Transverse colon (tissue), 4 donors: ENCODE results near the gene POU2F2. TPM values are rescaled to one million over a fixed set of nuclear protein-coding genes. Genes with fewer than 3 reads are reported as not detected.

Experiments
- DNase-seq: peaks from one replicate; pipeline ENCODE4 v3.0.0-alpha.2; 2019
- H3K27ac ChIP-seq, 4 donors: fragments of 200-600 bp; sonication (generic); 2 replicates each; pipeline ENCODE4 v1.5.1; 2016 to 2018; ENCODE audit warnings: inconsistent platforms in 4 of 4
- H3K27me3 ChIP-seq: fragments of 200-600 bp; sonication (generic); 2 replicates; pipeline ENCODE4 v1.5.1; 2017; ENCODE audit warnings: inconsistent platforms
- H3K36me3 ChIP-seq, 4 donors: fragments of 200-600 bp; sonication (generic); 2 replicates each; pipeline ENCODE4 v1.5.1; 2017 to 2019; ENCODE audit warnings: inconsistent platforms in 4 of 4
- H3K4me1 ChIP-seq, 4 donors: fragments of 200-600 bp; sonication (generic); 2 replicates each; pipeline ENCODE4 v1.5.1; 2017 to 2020; ENCODE audit warnings: inconsistent platforms in 4 of 4
- H3K4me3 ChIP-seq, 4 donors: fragments of 200-600 bp; sonication (generic); 1 replicate in 1 of 4; 2 replicates in 3 of 4; pipeline versions ENCODE4 v1.5.1 to v1.6.1; 2017 to 2019; ENCODE audit warnings: inconsistent platforms in 4 of 4
- H3K9me3 ChIP-seq, 2 donors: fragments of 200-600 bp; sonication (generic); 2 replicates each; pipeline ENCODE4 v1.5.1; 2017 to 2019; ENCODE audit warnings: inconsistent platforms in 2 of 2
- CTCF ChIP-seq, 5 experiments: fragments of 200-600 bp in 3 of 5; fragments of 450-650 bp in 2 of 5; sonication (generic) in 3 of 5; IDR thresholded peaks; 1 replicate in 2 of 5; 2 replicates in 3 of 5; pipeline ENCODE4 v1.5.1; 2016 to 2017; ENCODE audit warnings: antibody characterized with exemption in 5 of 5, inconsistent platforms in 3 of 5, mild to moderate bottlenecking in 2 of 5, moderate library complexity in 1 of 5
- EP300 ChIP-seq: sonication (generic); formaldehyde crosslinking; IDR thresholded peaks from one replicate; pipeline ENCODE4 v1.6.1; 2017; ENCODE audit warnings: antibody characterized with exemption, low read depth
- POLR2A ChIP-seq: fragments of 450-650 bp; IDR thresholded peaks from one replicate; pipeline ENCODE4 v1.6.1; 2016; ENCODE audit warnings: antibody characterized with exemption, mild to moderate bottlenecking, moderate library complexity
- POLR2AphosphoS5 ChIP-seq, 3 donors: sonication (generic); formaldehyde crosslinking; IDR thresholded peaks; one replicate each; pipeline ENCODE4 v1.6.1; 2016; ENCODE audit warnings: antibody characterized with exemption in 3 of 3
- WGBS, 2 donors: methylation state at CpG; one replicate each; pipeline ENCODE4 v1.1.5; 2018; ENCODE audit warnings: low coverage in 1 of 2; 5-methylcytosine and 5-hydroxymethylcytosine counted together
- in situ Hi-C, 4 donors: fragments of 200-750 bp; cut with MboI; loops; one replicate each; pipeline versions ENCODE4 v1.15.0 to v1.15.1; 2017; ENCODE audit warnings: low sequenced_read_pairs in 3 of 4, low pct_ligation_motif_present in 1 of 4, low pct_unique_long_range_greater_than_20kb in 1 of 4
- intact Hi-C: fragments of 100-400 bp; cut with DNase I; formaldehyde crosslinking; loops from one replicate; pipeline ENCODE4 v1.15.1; 2023; ENCODE audit warnings: low total_unique reads
- small RNA-seq, 4 donors: library from RNA; depleted of rRNA; stranded (forward); fragments of <200 nt; gene quantifications; one replicate each; pipeline ENCODE3, GENCODE V24; 2016
- total RNA-seq, 4 donors: library from RNA; depleted of rRNA; stranded (reverse); fragments of >200 nt; gene quantifications; one replicate each; pipeline ENCODE4 v1.1.0, GENCODE V29; 2016

POU2F2 gene
- total RNA-seq, 4 donors from 2014 or later, result 0.96 to 7.1 (median 3.4) TPM

GRCh38 chr19:42040031-42040430, 92.2 kb downstream of the POU2F2 start:
- H3K4me3 ChIP-seq, result no peak overlapping the region
- in situ Hi-C loops, result no loop called here
- TF ChIP-seq POLR2AphosphoS5 (IDR thresholded peaks at IDR 0.05), result no peak
- TF ChIP-seq POLR2A, result no peak
- TF ChIP-seq EP300, result no peak
- TF ChIP-seq CTCF (IDR thresholded peaks at IDR 0.05), result no peak
- H3K36me3 ChIP-seq, result no peaks in the 10 kb centered on the region
- no peak overlapping the region for H3K27ac ChIP-seq
- intact Hi-C loops, result no loop called here
- no peak for DNase-seq
- no peaks in the 10 kb centered on the region for H3K9me3 ChIP-seq
- no peaks in the 10 kb centered on the region for H3K4me1 ChIP-seq
- H3K27me3 ChIP-seq, result no peaks in the 10 kb centered on the region

GRCh38 chr19:42038666-42039065, 93.6 kb downstream of the POU2F2 start:
- Histone ChIP-seq H3K4me3 (no peak overlapping the region), H3K27ac (no peak overlapping the region), H3K4me1 (no peaks in the 10 kb centered on the region), H3K9me3 (no peaks in the 10 kb centered on the region), H3K27me3 (no peaks in the 10 kb centered on the region), H3K36me3 (no peaks in the 10 kb centered on the region)
- WGBS, 2 donors, result 60 to 71% methylated on average over 1 to 6 of the region's 6 CpGs
- intact Hi-C loops, result no loop called here
- TF ChIP-seq POLR2AphosphoS5 (IDR thresholded peaks at IDR 0.05) (no peak), EP300 (no peak), POLR2A (no peak), CTCF (IDR thresholded peaks at IDR 0.05) (no peak)
- DNase-seq, result no peak
- in situ Hi-C loops, result no loop called here

- H3K4me3 ChIP-seq, result no peak overlapping the region
- H3K27me3 ChIP-seq, result no peaks in the 10 kb centered on the region
- in situ Hi-C loops, result no loop called here
Measured at GRCh38 chr19:42037649-42038048, 94.6 kb downstream of the POU2F2 start.

More at GRCh38 chr19:42037649-42038048, 94.6 kb downstream of the POU2F2 start:
- TF ChIP-seq EP300, result no peak
- TF ChIP-seq CTCF (IDR thresholded peaks at IDR 0.05), result no peak
- TF ChIP-seq POLR2AphosphoS5 (IDR thresholded peaks at IDR 0.05), result no peak
- no peak for TF ChIP-seq POLR2A
- Histone ChIP-seq H3K9me3 (no peaks in the 10 kb centered on the region), H3K4me1 (no peaks in the 10 kb centered on the region), H3K27ac (no peak overlapping the region), H3K36me3 (no peaks in the 10 kb centered on the region)
- WGBS, 2 donors, result 83% methylated on average over 5 of the region's 5 CpGs; no CpG with 5 or more reads in 1 of the 2 donors
- intact Hi-C loops, result no loop called here
- no peak for DNase-seq

Small RNA genes lying within 50 kb of the gene (small RNA-seq; reads per million reads assigned to genes)
- gene MIR4323, result 0 reads per million in 4 donors

Other genes with a start within 250 kb of the POU2F2 start
- gene ARHGEF1, start 249.3 kb downstream of the POU2F2 start, total RNA-seq, result 100 to 1,000 TPM in 2 of 4 donors, 10 to 100 TPM in 2; 64.3 to 215 (median 113) TPM
- 1 to 10 TPM in 2 of 4 donors, under 1 TPM in 2; 0.27 to 1.9 (median 0.95) TPM for gene ERFL, start 204.0 kb downstream of the POU2F2 start, total RNA-seq
- gene RABAC1, start 173.1 kb downstream of the POU2F2 start, total RNA-seq, result 100 to 1,000 TPM in 3 of 4 donors, 10 to 100 TPM in 1; 75.6 to 235 (median 165) TPM
- gene ATP1A3, start 138.2 kb downstream of the POU2F2 start, total RNA-seq, result 1 to 10 TPM in 2 of 4 donors, under 1 TPM in 1, not detected in 1; 0.20 to 1.1 (median 1.1) TPM
- gene GRIK5, start 62.2 kb downstream of the POU2F2 start, total RNA-seq, result 10 to 100 TPM in 1 of 4 donors, 1 to 10 TPM in 3; 1.6 to 13.1 (median 3.6) TPM
- gene ZNF574, start 56.3 kb downstream of the POU2F2 start, total RNA-seq, result 10 to 100 TPM in 3 of 4 donors, 1 to 10 TPM in 1; 8.0 to 18.7 (median 16.5) TPM
- 10 to 100 TPM; 52.2 to 90.8 (median 63.0) TPM for gene DEDD2, start 85.2 kb upstream of the POU2F2 start, total RNA-seq
- 10 to 100 TPM in 1 of 4 donors, 1 to 10 TPM in 3; 6.4 to 19.5 (median 6.8) TPM for gene ZNF526, start 87.9 kb upstream of the POU2F2 start, total RNA-seq
- gene GSK3A, start 110.2 kb upstream of the POU2F2 start, total RNA-seq, result 10 to 100 TPM; 10.7 to 46.4 (median 31.0) TPM
- gene ERF, start 122.7 kb upstream of the POU2F2 start, total RNA-seq, result 10 to 100 TPM; 20.9 to 67.3 (median 30.5) TPM
- 10 to 100 TPM; 35.1 to 96.5 (median 43.6) TPM for gene CIC, start 136.8 kb upstream of the POU2F2 start, total RNA-seq
- under 1 TPM in 2 of 4 donors, not detected in 2; 0.41 to 0.79 TPM for gene PRR19, start 169.7 kb upstream of the POU2F2 start, total RNA-seq
- gene PAFAH1B3, start 170.2 kb upstream of the POU2F2 start, total RNA-seq, result 10 to 100 TPM in 3 of 4 donors, not detected in 1; 16.7 to 35.2 (median 24.4) TPM
- not detected for gene TMEM145, start 180.9 kb upstream of the POU2F2 start, total RNA-seq
- gene MEGF8, start 193.2 kb upstream of the POU2F2 start, total RNA-seq, result 10 to 100 TPM; 15.3 to 40.4 (median 22.8) TPM